Activated CD4-positive, alpha-beta T cell treated with anti-CD3 and anti-CD28 coated beads, Interleukin-2, amount 50 U/mL, for 24 hours (primary cell): Measurements from ENCODE around the gene NT5C2.
"Not testable (repeated sequence)": the region's sequence is repeated elsewhere in the genome, so short reads cannot be mapped to it uniquely, and the experiment has no call there.

ENCODE experiments used
- DNase-seq, 2 donors: peaks; one replicate each; pipeline ENCODE4 v3.0.0-alpha.2; 2020; ENCODE audit warnings: low read depth in 1 of 2, low spot score in 1 of 2

The NT5C2 gene

GRCh38 chr10:103193107-103193819 lies at the start of gene NT5C2:
TSS of gene NT5C2 (minus strand) at chr10:103193272. CDS start at chr10:103174958, 18,314 bp downstream.
- DNase-seq, result peak; percentile 66 to 70

DNA sequence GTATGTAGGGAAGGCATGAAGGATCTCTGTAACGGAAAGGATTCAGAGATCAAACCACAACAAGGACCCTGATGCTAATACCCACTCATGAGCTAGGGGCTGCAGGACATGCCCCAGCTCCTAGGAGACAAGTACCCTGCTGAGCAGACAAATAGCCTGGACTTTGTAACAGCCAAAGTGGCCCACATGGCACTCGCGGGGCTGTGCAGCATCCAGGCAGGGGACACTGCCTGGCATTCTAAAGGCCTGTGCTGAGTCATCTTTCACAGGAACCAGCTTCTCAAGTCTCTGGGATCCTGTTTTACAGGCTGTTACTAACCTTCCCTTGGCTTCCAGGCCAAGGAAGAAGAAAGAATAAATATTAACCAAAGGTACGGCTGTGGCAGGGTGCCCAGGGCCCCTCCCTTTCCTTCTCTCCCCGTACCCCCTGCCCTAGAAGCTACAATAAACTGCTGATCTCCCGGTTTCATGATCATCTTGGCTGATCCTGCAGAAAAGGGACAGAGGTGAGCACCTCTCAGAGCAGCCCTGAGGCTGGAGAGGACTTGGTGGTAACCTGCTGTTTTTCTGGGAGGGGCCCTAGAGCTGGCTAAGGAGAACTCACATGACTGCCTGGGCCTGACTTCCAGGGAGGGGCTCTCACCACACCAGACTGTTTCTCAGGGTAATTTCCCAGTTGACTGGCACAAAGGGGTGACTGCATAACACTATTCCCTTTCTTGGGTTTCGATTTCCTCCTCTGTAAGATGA lies 48.4 kb upstream of the NT5C2 start:
- no peak for DNase-seq

GRCh38 chr10:103238506-103239252 lies 45.6 kb upstream of the NT5C2 start:
- no peak for DNase-seq

DNA sequence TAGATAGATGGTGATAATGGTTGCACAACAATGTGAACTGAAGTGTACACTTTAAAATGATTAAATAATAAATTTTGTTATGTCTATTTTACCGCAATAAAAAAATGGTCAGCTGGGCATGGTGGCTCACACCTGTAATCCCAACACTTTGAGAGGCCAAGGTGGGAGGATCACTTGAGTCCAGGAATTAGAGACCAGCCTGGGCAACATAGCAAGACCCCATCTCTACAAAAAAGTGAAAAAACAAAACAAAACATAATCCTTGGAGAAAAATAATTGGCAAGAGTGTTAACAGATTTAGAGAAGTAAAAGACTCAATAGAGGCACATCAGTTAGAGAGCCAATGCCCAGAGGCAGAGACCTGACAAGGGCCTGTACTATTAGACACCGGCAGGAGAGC lies 42.7 kb upstream of the NT5C2 start:
- DNase-seq, result no peak

- DNase-seq, result no peak
These were observed 39.9 kb upstream of the NT5C2 start for GRCh38 chr10:103232772-103233488.

DNA sequence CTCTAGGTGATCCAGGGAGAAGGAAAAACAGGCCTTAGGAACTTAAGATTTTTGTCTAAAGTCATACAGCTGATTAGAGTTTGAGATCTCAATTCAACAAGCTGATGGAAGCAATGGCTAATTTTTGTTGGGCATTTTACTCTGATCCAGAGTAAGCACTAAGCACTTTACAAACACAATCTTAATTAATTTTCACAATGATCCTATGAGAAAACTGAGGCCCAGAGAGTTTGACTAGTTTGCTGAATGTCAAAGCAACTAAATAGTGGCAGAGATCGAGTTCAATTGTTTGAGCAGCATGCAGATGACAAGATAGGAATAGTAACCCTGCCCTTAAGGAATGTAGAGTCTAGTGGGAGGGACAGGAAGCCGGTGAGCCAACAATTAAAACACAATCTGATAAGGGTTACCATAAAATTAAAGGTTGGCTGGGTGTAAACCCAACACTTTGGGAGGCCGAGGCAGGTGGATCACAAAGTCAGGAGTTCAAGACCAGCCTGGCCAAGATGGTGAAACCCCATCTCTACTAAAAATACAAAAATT lies 39.1 kb upstream of the NT5C2 start:
- DNase-seq, result no peak

DNA sequence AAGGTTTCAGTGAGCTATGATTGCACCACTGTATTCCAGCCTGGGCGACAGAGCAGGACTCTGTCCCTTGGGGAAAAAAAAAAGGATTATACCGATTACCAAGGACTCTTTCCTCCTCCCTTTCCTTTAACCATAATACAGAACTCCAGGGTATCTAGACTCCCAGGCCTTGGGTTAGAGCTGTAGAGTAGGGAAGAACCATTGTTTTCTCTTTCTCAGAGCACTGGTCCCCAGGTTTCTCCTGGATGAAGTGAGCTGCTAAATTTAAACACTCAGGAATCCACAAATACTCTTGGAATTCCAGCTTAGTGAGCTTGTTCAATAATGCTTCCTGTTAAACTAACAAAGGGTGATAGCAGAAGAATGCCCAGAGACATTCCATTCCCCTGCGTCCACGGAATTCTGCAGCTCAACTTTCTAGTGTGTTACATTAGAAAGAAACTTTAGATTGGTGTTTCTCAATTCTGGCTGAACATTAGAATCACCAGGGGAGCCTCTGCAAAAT lies 38.0 kb upstream of the NT5C2 start:
- DNase-seq, result no peak

- DNase-seq, result no peak
These were observed 34.3 kb upstream of the NT5C2 start for GRCh38 chr10:103227416-103227815.

- no peak for DNase-seq
These were observed 32.9 kb upstream of the NT5C2 start for GRCh38 chr10:103225939-103226338.

DNA sequence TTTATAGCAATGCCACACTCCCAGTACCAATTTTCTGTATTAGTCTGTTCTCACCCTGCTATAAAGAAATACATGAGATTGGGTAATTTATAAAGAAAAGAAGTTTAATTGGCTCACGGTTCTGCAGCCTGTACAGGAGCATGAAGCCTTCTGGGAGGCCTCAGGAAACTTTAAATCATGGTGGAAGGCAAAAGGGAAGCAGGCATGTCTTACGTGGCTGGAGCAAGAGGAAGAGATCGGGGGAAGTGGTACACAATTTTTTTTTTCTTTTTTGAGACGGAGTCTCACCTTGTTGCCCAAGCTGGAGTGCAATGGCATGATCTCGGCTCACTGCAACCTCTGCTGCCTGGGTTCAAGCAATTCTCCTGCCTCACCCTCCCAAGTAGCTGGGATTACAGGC lies 31.6 kb upstream of the NT5C2 start:
- not testable (repeated sequence) for DNase-seq

DNA sequence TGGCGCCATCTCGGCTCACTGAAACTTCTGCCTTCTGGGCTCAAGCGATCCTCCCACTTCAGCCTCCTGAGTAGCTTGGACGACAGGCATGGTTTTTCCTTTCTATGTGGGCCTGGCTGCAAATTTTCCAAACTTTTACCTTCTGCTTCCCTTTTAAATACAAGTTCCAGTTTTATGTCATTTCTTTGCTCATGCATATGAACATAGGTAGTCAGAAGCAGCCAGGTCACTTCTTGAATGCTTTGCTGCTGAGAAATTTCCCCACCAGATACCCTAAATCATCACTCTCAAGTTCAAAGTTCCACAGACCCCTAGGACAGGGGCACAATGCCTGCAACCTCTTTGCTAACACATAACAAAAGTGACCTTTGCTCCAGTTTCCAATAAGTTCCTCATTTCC lies 31.1 kb upstream of the NT5C2 start:
- no peak for DNase-seq

- DNase-seq, result not testable (repeated sequence)
These were observed 23.3 kb upstream of the NT5C2 start for GRCh38 chr10:103216362-103216761.

DNA sequence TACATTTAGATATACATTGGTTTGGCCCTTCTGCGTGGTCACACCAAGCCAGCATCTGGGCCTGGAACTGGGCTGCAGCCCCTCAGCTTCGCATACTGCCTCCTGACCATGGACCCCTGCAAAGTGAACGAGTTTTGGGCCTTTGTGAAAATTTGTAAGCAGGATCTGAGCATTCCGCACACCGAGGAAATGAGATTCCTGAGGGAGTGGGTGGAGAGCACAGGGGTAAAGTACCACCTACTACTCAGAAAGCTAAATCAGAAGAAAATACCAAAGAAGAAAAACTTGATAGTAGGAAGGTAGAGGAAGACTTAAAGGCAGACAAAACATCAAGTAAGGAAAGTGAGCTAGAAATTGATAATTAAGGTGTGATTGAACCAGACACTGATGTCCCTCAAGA lies 22.5 kb upstream of the NT5C2 start:
- DNase-seq, result no peak

GRCh38 chr10:103210262-103210661 lies 17.2 kb upstream of the NT5C2 start:
- DNase-seq, result not testable (repeated sequence)

DNA sequence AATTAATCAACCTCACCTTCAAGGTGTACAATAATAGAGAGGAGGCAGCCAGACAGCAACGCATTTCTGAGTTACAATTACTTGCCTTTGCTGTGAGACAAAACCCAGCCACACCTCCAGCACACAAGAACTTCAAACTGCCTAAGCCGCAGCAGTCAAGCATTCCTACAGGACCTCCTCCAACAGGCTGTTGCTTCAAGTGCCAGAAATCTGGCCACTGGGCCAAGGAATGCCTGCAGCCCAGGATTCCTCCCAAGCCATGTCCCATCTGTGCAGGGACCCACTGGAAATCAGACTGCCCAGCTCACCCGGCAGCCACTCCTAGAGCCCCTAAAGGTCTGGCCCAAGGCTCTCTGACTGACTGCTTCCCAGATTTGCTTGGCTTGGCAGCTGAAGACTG lies 14.6 kb upstream of the NT5C2 start:
- not testable (repeated sequence) for DNase-seq

GRCh38 chr10:103207141-103207540 lies 14.1 kb upstream of the NT5C2 start:
- no peak for DNase-seq

DNA sequence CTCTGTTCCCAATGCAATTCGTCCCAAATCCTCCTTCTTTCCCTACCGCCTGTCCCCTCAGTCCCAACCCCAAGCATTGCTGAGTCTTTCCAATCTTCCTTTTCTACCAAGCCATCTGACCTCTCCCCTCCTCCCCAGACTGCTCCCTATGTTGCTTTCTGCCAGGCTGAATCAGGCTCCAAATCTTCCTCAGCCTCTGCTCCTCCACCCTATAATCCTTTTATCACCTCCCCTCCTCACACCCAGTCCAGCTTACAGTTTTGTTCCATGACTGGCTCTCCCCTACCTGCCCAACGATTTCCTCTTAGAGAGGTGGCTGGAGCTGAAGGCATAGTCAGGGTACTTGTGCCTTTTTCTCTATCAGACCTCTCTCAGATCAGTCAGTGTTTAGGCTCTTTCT lies 13.6 kb upstream of the NT5C2 start:
- DNase-seq, result not testable (repeated sequence)

- DNase-seq, result not testable (repeated sequence)
These were observed 12.3 kb upstream of the NT5C2 start for GRCh38 chr10:103205401-103205800.

- no peak for DNase-seq
These were observed 11.5 kb upstream of the NT5C2 start for GRCh38 chr10:103204353-103205255.

DNA sequence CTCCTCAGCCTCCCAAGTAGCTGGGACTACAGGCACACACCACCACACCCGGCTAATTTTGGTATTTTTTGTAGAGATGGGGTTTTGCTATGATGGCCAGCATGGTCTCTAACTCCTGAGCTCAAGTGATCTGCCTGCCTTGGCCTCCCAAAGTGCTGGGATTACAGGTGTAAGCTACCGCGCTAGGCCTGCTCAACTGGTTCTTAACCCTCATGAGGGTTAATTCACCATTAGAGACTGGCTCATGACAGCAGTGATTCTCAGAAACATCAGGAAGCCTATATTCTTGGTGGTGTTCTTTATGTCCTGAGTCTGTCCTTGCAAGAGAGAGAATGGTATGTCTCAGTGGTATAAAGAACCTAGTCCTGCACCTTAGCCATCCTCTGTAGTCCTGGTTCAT lies 10.4 kb upstream of the NT5C2 start:
- DNase-seq, result no peak
